ENCODE results near the gene LBH. TPM values are rescaled to one million over a fixed set of nuclear protein-coding genes. Genes with fewer than 3 reads are reported as not detected.

Gene LBH
- total and polyA plus RNA-seq, 2 donors (not counting 3 experiments of a cell fraction or from before 2014, with no cell fraction given): 5.3 to 5.5 TPM

GRCh38 chr2:30275256-30275655 lies 43.9 kb downstream of the LBH start:
- no peaks in the 10 kb centered on the region for H3K9me3 ChIP-seq (replicated peaks; ENCODE audit: control insufficient read depth, insufficient read depth, low read length)
- no peak overlapping the region for H2AFZ ChIP-seq (ENCODE audit: low read depth, low read length)
- DNase-seq (ENCODE audit: low read depth, low spot score) (no peak), FAIRE-seq (no peak)
- TF ChIP-seq EZH2 (IDR thresholded peaks at IDR 0.05; ENCODE audit: borderline replicate concordance, low read depth, low read length, severe bottlenecking) (no peak), POLR2AphosphoS5 (IDR thresholded peaks at IDR 0.05; ENCODE audit: insufficient read depth, low read depth, low read length) (no peak), GATA2 (IDR thresholded peaks at IDR 0.05; ENCODE audit: insufficient read depth, insufficient read length, low read depth, low read length) (no peak), CTCF (IDR thresholded peaks at IDR 0.05; ENCODE audit: extremely low read depth in 1 of 2, insufficient read depth in 1 of 2, low read depth in 1 of 2, low read length in 2 of 2) (no peak), MYC (IDR thresholded peaks at IDR 0.05; ENCODE audit: low read depth, low read length) (no peak), FOS (IDR thresholded peaks at IDR 0.05; ENCODE audit: borderline replicate concordance, insufficient read depth, low read length) (no peak), MAX (IDR thresholded peaks at IDR 0.05; ENCODE audit: insufficient read depth, insufficient read length) (no peak), POLR2A (IDR thresholded peaks at IDR 0.05; ENCODE audit: low read depth, low read length) (no peak), JUN (IDR thresholded peaks at IDR 0.05; ENCODE audit: borderline replicate concordance, insufficient read depth, insufficient read length, low read depth) (no peak)
- H3K9me1 ChIP-seq (replicated peaks; ENCODE audit: control insufficient read depth, extremely low read depth, insufficient read depth, low read length): no peaks in the 10 kb centered on the region
- ChIA-PET POLR2A (no interaction called here), CTCF (no interaction called here)
- no peaks in the 10 kb centered on the region for H3K79me2 ChIP-seq (ENCODE audit: control insufficient read depth, insufficient read depth, low read length)
- H3K36me3 ChIP-seq (ENCODE audit: control insufficient read depth in 2 of 2, extremely low read depth in 1 of 2, insufficient read depth in 2 of 2, low read length in 2 of 2): no peaks in the 10 kb centered on the region
- no peaks in the 10 kb centered on the region for H3K27me3 ChIP-seq (ENCODE audit: control insufficient read depth in 2 of 2, insufficient read depth in 2 of 2, low read length in 2 of 2)
- dilution Hi-C loops (cut with MboI; ENCODE audit: extremely low pct_ligation_motif_present, low sequenced_read_pairs) (no loop called here), intact Hi-C loops (cut with micrococcal nuclease) (no loop called here)
- H3K4me3 ChIP-seq (replicated peaks in 1 of 3; ENCODE audit: insufficient read depth in 1 of 3, low read depth in 1 of 3, low read length in 3 of 3): no peak overlapping the region
- no peak overlapping the region for H3K4me2 ChIP-seq (ENCODE audit: insufficient read depth, low read length)
- H3K27ac ChIP-seq (ENCODE audit: insufficient read depth, low read depth, low read length): no peak overlapping the region
- no TSS peak for BruUV-seq (replicated peaks)
- H4K20me1 ChIP-seq (replicated peaks; ENCODE audit: control insufficient read depth, extremely low read depth, insufficient read depth, low read length): no peaks in the 10 kb centered on the region
- H3K4me1 ChIP-seq (ENCODE audit: control insufficient read depth, extremely low read depth, insufficient read depth, low read length): peaks cover 21% of the 10 kb centered on the region
- no peak overlapping the region for H3K9ac ChIP-seq (replicated peaks; ENCODE audit: extremely low read depth, insufficient read depth, low read length)

Measured in endothelial cell of umbilical vein (primary cell).